HG03095 (cell line): ENCODE results near the gene C21orf58.
"Not testable (repeated sequence)": the region's sequence is repeated elsewhere in the genome, so short reads cannot be mapped to it uniquely, and the experiment has no call there.

Experiments used
- ATAC-seq: cut with Tn5 transposase; IDR thresholded peaks from one replicate; pipeline ENCODE4 v1.9.1; 2021; ENCODE audit warnings: moderate library complexity; ENCODE audit not compliant: unreplicated experiment

C21orf58 gene

DNA sequence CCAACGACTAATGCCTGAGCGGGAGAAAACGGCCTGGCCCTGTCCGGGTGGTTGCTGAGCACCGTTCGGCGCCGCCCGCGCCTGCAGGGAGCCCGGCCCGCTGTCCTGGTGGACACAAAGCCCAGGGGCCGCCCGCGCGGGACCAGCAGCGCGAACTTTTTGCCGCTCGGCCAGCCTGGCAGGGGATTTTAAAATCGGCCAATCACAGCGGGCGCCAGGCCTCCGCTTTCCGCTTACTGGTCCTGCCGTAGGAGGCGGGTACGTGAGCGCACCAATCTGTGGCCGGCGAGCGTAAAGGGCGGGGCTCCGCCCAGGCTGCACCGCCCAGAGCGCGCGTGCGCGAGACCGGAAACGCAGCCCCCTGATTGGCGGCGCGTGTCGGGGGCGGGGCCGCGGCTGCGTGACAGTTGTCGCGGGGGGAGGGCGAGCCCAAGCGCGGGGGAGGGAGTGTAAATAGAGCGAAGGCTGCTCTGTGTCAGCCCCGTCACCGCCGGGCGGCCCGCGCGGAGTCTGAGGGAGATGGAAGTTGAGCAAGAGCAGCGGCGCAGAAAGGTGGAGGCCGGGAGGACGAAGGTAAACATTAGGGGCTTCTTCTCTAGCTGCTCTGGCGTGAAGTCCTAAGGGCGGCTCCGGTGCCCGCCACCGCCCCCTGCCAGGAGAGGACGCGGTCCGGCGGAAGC lies at the start of gene C21orf58, which contains the start of gene PCNT:
TSS of gene C21orf58 (minus strand) at position 161 of the 680 bp plus-strand sequence. CDS start 1,132 bp downstream, outside the sequence.
TSS of gene PCNT (plus strand) at position 447 of the 680 bp plus-strand sequence. CDS start at position 520, 73 bp downstream.
- ATAC-seq, result peak; percentile 77

DNA sequence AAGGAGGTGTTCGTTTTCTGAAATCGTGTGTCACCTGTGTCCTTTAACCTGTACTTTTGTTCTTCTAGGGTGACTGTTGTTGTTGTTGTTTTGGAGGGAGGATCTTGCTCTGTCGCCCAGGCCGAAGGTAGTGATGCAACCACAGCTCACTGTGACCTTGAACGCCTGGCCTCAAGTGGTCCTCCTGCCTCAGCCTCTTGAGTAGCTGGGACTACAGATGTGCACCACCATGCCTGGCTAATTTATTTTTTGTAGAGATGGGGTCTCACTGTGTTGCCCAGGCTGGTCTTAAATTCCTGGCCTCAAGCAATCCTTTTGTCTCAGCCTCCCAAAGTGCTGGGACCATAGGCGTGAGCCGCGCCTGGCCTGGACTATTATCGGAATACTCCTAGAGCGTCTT lies 49.3 kb upstream of the C21orf58 start:
- not testable (repeated sequence) for ATAC-seq

- ATAC-seq, result no peak
These were observed 48.4 kb upstream of the C21orf58 start for GRCh38 chr21:46372014-46372485.

- no peak for ATAC-seq
These were observed 47.7 kb upstream of the C21orf58 start for GRCh38 chr21:46371204-46372013.

DNA sequence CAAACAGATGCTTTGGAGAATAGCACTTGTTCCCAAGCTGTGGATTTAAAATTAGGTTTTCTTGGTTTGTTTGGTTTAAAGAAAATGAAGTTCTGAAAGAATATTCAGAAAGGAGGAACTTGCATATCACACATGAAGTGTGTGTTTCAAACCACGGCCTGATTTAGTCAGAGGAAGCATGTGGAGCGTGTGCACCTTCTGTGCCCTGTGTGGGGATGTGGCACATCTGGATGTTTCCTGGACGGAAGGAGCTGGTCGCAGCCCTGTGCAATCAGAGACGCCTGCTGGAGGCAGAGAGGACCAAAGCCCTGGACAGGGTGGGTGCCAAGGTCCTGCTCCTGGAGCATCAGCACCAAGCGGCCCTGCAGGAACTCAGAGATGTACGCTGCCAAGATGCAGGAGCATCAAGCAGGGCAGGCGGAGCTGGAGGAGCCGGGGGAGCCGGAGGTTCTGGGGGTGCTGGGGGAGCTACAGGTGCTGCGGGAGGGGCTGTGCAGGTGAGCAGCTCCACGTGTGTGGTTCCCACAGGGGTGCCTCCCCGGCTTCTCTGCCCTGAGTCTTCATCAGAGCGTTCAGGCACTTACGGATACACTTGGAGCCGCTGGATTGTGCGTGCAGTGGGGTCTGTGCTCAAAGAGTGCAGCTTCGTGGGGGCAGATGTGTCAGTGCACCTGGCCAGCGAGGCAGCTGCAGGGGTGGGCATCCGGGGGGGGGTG lies 46.0 kb upstream of the C21orf58 start:
- ATAC-seq, result no peak

DNA sequence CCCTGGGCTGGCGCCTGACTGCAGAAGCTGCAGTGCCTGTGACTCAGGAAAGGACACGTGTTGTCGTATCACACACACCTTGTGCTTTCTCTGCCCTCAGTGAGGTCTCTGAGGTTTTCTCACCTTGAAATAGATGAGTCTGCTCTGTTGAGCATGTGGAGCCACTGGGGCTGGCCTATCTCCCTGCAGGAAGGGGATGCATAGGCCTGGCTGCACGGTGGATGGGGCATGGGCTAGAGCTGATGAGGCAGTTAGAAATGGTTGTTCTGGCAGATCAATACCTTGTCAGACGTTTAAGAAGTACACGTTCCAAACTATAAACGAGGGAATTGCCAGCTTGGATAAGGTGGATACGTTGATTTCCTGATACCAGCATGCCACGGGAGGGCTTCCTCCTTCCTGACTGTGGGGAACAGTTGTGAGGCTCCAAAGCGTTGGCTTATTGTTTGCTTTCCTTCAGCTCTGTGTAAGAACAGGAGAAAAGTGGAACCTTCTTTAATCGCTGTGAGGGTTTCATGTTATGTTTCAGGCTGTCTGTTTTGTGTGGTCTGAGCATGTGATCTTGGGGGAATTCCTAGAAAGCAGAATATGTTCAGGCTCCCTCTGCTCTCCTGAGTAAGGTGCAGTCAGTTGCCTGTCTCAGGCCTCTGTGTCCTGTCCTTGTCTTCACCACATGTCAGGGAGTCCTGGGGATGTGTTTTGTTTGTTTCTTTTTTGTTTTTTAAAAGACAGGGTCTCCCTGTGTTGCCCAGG lies 45.0 kb upstream of the C21orf58 start:
- peak; percentile 57 for ATAC-seq

- ATAC-seq, result no peak
These were observed 43.3 kb upstream of the C21orf58 start for GRCh38 chr21:46366966-46367365.

DNA sequence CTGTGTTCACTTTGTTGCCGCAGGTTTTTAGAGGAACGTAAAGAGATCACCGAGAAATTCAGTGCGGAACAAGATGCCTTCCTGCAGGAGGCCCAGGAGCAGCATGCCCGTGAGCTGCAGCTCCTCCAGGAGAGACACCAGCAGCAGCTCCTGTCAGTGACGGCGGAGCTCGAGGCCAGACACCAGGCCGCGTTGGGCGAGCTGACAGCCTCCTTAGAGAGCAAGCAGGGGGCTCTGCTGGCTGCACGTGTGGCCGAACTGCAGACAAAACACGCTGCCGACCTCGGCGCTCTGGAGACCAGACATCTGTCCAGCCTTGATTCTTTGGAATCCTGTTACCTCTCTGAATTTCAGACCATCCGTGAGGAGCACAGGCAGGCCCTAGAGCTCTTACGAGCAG lies 42.9 kb upstream of the C21orf58 start:
- ATAC-seq, result no peak

GRCh38 chr21:46366091-46366490 lies 42.4 kb upstream of the C21orf58 start:
- ATAC-seq, result no peak

GRCh38 chr21:46363698-46364097 lies 40.0 kb upstream of the C21orf58 start:
- ATAC-seq, result no peak

GRCh38 chr21:46362946-46363345 lies 39.3 kb upstream of the C21orf58 start:
- no peak for ATAC-seq

DNA sequence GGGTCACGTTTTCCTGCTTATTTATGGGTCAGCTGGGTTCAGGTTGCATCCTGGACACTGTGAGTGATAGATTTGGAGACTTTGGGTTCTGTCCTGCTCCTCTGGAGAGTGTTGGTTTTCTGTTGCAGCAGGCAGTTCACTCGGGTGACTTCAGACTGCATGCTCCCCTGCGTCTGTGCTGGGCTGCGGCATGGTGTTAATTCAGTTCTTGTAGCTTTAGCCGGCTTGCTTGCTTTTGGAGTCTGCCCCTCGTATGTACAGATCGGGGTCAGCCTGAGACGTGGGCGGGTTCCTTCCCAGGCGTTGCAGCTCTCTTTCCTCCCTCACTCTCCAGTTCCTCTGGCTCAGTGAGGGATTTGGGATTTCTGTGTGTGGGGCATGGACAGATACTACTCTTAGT lies 38.3 kb upstream of the C21orf58 start:
- no peak for ATAC-seq

DNA sequence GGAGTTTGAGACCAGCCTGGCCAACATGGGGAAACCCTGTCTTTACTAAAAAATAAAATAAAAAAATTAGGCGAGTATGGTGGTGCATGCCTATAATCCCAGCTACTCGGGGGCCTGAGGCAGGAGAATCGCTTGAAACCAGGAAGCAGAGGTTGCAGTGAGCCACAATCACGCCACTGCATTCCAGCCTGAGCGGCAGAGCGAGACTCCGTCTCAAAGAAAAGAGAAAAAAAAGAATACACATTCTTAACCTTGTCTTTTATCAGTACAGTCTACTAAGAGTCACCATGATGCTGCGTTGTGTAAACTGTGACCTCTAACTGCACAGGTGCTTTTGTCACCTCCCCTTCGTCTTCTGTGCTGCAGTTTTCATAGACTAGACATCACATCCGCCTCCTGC lies 37.5 kb upstream of the C21orf58 start:
- ATAC-seq, result no peak

- ATAC-seq, result no peak
These were observed 34.2 kb upstream of the C21orf58 start for GRCh38 chr21:46357684-46358425.

DNA sequence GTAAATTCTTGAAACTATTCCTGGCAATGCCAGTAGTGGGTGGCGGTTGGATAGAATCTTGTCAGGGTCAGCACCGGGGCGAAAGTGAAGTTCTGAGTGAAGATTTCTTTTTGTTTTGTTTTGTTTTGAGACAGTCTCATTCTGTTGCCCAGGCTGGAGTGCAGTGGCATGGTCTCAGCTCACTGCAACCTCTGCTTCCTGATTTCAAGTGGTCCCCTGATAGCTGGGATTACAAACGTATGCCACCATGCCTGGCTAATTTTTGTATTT lies 33.6 kb upstream of the C21orf58 start:
- peak; percentile 40 for ATAC-seq

DNA sequence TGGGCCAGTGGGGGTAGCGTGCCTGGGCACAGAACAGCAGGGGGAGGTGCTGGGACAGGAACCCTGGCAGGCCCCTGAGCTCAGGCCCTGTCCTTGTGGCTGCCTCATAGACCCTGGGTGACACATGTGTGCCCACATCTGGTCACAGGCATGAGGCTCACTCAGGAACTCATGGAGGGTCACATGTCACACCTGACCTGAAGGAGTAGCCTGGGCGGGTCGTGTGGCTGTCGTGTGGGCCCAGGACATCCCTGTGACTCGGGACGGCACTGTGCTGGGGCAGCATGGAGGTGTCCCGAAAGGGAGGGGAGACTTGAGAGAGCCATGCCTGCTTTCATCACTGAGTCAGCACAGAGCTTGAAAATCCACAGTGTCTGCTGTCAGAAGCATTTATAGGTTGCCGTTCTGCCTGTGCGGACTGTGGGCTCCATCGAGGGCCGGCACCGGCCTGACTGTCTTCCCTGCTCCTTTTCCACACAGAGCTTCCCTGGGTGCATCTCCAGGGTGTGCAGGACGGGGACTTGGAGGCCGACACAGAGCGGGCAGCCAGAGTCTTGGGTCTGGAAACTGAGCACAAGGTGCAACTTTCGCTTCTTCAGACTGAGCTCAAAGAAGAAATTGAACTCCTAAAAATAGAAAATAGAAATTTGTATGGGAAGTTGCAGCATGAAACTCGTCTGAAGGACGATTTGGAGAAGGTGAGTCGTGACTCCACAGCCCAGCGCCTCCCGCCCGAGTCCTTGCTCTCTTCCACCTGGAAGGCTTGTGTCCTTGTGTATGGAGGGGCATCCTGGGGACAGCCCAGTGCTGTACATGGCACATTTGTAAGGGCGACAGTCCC lies 33.0 kb upstream of the C21orf58 start:
- ATAC-seq, result peak; percentile 50

DNA sequence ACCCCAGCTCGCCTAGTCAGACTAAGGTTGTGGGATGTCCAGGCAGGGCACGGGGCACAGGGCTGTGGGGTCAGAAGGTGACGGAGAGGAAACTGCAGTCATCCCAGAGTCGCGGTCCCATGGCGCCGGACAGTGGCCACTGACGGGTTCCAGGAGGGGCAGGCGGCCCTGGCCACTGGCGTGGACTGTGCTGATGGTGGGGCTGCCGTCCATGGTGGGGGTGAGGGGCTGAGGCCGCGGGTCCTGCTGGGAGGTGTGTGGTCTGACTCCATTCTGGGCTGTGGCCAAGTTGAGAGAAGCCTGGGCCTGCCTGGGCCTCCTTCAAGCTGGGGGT lies 32.3 kb upstream of the C21orf58 start:
- ATAC-seq, result no peak

- no peak for ATAC-seq
These were observed 31.7 kb upstream of the C21orf58 start for GRCh38 chr21:46355161-46356004.

GRCh38 chr21:46354518-46354917 lies 30.8 kb upstream of the C21orf58 start:
- no peak for ATAC-seq
